GM12801 (cell line): ENCODE data around the gene HOXD11.

Experiments used
- TF ChIP-seq, protein P1 (sequence below): IDR thresholded peaks from one replicate; pipeline ENCODE4 v1.5.1; 2011; ENCODE audit warnings: control low read depth; ENCODE audit not compliant: insufficient read length; ENCODE audit errors: extremely low read depth

Gene HOXD11

DNA sequence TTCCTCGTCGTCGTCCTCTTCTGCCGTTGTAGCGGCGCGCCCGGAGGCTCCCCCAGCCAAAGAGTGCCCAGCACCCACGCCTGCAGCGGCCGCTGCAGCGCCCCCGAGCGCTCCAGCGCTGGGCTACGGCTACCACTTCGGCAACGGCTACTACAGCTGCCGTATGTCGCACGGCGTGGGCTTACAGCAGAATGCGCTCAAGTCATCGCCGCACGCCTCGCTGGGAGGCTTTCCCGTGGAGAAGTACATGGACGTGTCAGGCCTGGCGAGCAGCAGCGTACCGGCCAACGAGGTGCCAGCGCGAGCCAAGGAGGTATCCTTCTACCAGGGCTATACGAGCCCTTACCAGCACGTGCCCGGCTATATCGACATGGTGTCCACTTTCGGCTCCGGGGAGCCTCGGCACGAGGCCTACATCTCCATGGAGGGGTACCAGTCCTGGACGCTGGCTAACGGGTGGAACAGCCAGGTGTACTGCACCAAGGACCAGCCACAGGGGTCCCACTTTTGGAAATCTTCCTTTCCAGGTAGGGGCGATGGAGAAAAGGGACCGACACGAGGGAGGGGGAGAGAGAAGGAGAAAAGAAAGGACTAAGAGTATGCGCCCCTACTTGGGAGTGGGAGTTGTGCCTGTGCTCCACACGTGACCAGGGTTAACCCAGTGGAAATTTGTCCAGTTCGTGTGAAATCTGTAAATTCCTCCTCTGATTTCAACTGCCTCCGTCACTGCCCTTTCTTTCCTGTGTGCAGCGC is 13.8 kb upstream of the HOXD11 start:
- TF ChIP-seq, protein P1, sequence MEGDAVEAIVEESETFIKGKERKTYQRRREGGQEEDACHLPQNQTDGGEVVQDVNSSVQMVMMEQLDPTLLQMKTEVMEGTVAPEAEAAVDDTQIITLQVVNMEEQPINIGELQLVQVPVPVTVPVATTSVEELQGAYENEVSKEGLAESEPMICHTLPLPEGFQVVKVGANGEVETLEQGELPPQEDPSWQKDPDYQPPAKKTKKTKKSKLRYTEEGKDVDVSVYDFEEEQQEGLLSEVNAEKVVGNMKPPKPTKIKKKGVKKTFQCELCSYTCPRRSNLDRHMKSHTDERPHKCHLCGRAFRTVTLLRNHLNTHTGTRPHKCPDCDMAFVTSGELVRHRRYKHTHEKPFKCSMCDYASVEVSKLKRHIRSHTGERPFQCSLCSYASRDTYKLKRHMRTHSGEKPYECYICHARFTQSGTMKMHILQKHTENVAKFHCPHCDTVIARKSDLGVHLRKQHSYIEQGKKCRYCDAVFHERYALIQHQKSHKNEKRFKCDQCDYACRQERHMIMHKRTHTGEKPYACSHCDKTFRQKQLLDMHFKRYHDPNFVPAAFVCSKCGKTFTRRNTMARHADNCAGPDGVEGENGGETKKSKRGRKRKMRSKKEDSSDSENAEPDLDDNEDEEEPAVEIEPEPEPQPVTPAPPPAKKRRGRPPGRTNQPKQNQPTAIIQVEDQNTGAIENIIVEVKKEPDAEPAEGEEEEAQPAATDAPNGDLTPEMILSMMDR, result no peak

GRCh38 chr2:176093898-176094249 is 13.2 kb upstream of the HOXD11 start:
- TF ChIP-seq, protein P1, result no peak

- TF ChIP-seq, protein P1, result no peak
These were observed 12.7 kb upstream of the HOXD11 start for GRCh38 chr2:176094349-176094748.

DNA sequence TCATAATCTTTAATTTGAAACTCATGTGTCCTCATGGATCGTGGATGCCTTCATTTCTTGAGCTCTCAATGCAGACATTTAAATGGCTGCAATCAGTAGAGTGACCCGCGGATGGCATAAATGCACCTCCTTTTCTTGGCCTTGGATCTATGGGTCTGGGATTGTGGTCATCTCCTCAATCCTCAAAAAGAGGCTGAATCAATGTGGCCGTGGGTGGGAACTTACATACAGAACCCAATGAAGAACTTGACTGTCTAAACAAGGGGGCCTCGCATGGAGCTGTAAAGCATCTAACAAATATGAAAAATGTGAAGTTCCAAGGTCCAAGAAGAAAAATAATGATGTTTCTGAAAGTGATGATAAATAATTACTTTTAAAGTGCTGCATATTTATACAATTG is 11.7 kb upstream of the HOXD11 start:
- TF ChIP-seq, protein P1, result no peak

GRCh38 chr2:176096243-176096985 is 10.7 kb upstream of the HOXD11 start:
- TF ChIP-seq, protein P1, result no peak

DNA sequence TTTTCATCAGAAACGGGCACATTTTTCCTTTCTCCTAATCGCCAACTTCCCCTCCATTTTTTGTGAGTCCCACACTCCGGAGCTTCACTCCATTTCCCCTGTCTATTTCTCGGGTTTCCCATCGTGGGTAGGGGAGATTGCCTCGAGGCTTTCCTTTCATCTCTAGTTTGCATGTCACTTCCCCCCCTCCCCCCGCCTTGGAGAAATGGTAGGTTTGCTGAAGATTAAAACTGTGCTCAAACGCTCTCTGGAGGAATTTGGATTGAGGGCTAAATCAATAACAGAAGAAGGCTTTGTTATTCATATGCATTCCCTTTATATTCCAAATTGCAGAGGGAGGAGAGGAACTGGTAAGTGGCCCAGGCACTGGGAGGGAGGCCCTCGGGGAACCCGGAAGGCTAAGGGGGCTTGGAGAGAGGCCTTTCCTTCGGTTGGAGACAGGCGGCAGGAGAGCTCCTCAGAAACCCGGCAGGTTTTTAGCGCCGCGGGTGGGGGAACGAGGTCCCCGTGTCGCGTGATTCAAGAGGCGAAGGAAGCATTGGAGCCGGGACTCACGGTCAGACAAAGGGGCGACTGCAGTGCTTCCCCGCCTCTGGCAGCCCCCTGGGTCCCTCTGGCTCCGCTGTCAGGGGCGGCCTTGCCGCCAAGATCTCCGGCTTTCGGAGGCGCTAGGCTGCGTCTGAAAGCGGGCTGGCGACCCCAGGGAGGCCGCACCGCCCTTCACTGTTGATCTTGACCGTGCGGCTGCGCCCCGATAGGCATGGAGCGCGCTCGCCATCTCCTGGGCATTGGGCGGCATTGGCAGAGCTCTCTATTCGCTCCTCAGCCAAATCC is 9.9 kb upstream of the HOXD11 start:
- TF ChIP-seq, protein P1, result no peak

DNA sequence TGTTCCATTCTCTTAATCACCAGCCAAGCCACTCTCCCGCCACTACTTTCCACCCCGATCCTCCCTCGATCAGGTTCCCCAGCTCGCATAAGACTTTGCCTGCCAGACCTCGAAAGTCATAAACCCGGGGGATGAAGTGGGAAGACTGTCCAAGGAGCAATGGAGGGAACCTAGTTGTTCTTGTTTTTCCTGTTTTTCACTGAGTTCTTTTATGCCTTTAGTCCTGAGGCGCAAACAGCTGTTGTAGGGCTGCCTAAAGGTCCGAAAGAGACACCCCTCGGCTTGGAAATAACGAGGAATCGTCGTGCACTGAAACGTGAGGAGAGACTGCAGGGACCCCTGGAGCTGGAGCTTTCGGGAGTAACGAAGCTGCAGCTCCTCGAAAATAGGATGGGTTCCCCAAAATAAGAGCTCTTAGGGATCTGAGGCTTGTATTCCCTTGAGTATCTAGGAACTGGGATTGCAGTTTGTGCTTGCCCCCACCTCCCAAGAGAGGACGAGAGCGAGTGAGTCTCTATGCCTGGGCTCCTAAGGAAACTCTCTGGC is 9.2 kb upstream of the HOXD11 start:
- TF ChIP-seq, protein P1, result no peak
